PC-9 (cell line): ENCODE data around the gene MSI2.

Source experiments
- CTCF ChIP-seq: fragments of 200-600 bp; sonication (generic); conservative IDR thresholded peaks from 2 replicates; pipeline ENCODE4 v1.6.1; 2017; ENCODE audit warnings: mixed run types, antibody characterized with exemption, mild to moderate bottlenecking, moderate library complexity
- EZH2 ChIP-seq: fragments of 200-600 bp; sonication (generic); IDR thresholded peaks from 2 replicates; pipeline ENCODE4 v1.8.0; 2017; ENCODE audit warnings: antibody characterized with exemption, low read depth

DNA sequence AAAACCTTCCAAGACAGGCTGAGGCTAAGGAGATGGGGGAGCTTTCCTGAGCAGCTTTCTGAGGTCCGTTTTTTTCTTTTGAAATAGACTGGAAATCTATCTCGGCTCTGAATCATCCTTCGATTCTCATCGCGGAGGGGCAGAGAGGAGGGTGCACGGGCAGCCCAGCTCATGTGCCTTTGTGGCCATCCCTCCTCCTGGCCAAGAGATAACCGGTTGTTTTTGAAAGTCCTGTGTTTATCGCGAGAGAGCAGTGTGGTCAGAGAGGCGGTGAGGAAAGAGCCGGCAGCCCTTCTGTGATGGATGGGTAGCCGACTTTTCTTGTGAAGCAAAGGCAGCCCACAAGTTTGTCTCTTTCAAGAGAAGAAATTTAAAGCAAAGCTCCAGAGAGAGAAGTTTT, 297.2 kb downstream of the MSI2 start:
- TF ChIP-seq CTCF (no peak), EZH2 (no peak)
